ENCODE results near the gene CCDC33.

The CCDC33 gene

GRCh38 chr15:74377831-74378766 is 142.0 kb downstream of the CCDC33 start:
- no peak for DNase-seq (ENCODE audit: low read depth in 2 of 3, low spot score in 1 of 3)

- peak in 2 of 3 donors; percentile 62 to 69 for DNase-seq (ENCODE audit: low read depth in 2 of 3, low spot score in 1 of 3)
These were observed 142.7 kb downstream of the CCDC33 start for GRCh38 chr15:74378848-74379247.

GRCh38 chr15:74380361-74381189 is 144.4 kb downstream of the CCDC33 start:
- no peak for DNase-seq (ENCODE audit: low read depth in 2 of 3, low spot score in 1 of 3)

GRCh38 chr15:74381190-74381453 is 145.0 kb downstream of the CCDC33 start:
- DNase-seq (ENCODE audit: low read depth in 2 of 3, low spot score in 1 of 3), result no peak

GRCh38 chr15:74381481-74381880 is 145.4 kb downstream of the CCDC33 start:
- DNase-seq (ENCODE audit: low read depth in 2 of 3, low spot score in 1 of 3), result no peak

- peak in 2 of 3 donors; percentile 74 to 79 for DNase-seq (ENCODE audit: low read depth in 2 of 3, low spot score in 1 of 3)
These were observed 146.1 kb downstream of the CCDC33 start for GRCh38 chr15:74382004-74382816.

GRCh38 chr15:74383286-74383685 is 147.2 kb downstream of the CCDC33 start:
- DNase-seq (ENCODE audit: low read depth in 2 of 3, low spot score in 1 of 3), result no peak

GRCh38 chr15:74383695-74384565 is 147.8 kb downstream of the CCDC33 start:
- peak; percentile 62 to 76 (median 72) for DNase-seq (ENCODE audit: low read depth in 2 of 3, low spot score in 1 of 3)

- DNase-seq (ENCODE audit: low read depth in 2 of 3, low spot score in 1 of 3), result no peak
These were observed 148.4 kb downstream of the CCDC33 start for GRCh38 chr15:74384566-74384880.

GRCh38 chr15:74384881-74385643 is 148.9 kb downstream of the CCDC33 start:
- DNase-seq (ENCODE audit: low read depth in 2 of 3, low spot score in 1 of 3), result peak in 1 of 3 donors; percentile 41

GRCh38 chr15:74385733-74386132 is 149.6 kb downstream of the CCDC33 start:
- DNase-seq (ENCODE audit: low read depth in 2 of 3, low spot score in 1 of 3), result no peak
